ENCODE measurements around the gene COA3. TPM values are rescaled to one million over a fixed set of nuclear protein-coding genes. Genes with fewer than 3 reads are reported as not detected.
A peak's percentile ranks its signal among the peaks of the same experiment; 100 is the strongest.

COA3 gene
- total RNA-seq, 1 donor from 2014 or later, result 31.8 TPM

GRCh38 chr17:42821176-42821575 is 22.7 kb upstream of the COA3 start:
- Mint-ChIP-seq H3K4me1 (ENCODE audit: low read depth, unreplicated experiment) (peaks cover 19% of the 10 kb centered on the region), H3K36me3 (ENCODE audit: low read depth, unreplicated experiment) (peaks cover 12% of the 10 kb centered on the region), H3K9me3 (ENCODE audit: unreplicated experiment) (no peaks in the 10 kb centered on the region), H3K27me3 (ENCODE audit: low read depth, unreplicated experiment) (no peaks in the 10 kb centered on the region), H3K27ac (ENCODE audit: unreplicated experiment) (no peak overlapping the region), H3K4me3 (ENCODE audit: unreplicated experiment) (no peak overlapping the region)
- H3K36me3 ChIP-seq (ENCODE audit: insufficient read depth, low read length), result peaks cover 33% of the 10 kb centered on the region
- FAIRE-seq (no peak), DNase-seq (ENCODE audit: low read depth) (no peak)
- H3K9ac ChIP-seq (ENCODE audit: low read length), result no peak overlapping the region
- H4K20me1 ChIP-seq (ENCODE audit: insufficient read depth, low read length), result peaks cover 7% of the 10 kb centered on the region
- H3K9me3 ChIP-seq (ENCODE audit: insufficient read depth, low read depth, low read length), result no peaks in the 10 kb centered on the region
- peaks cover 20% of the 10 kb centered on the region for H3K4me1 ChIP-seq (ENCODE audit: insufficient read depth, low read length)
- no peak overlapping the region for H2AFZ ChIP-seq (ENCODE audit: low read depth, low read length)
- H3K27ac ChIP-seq (ENCODE audit: low read depth, low read length), result no peak overlapping the region
- H3K4me2 ChIP-seq (ENCODE audit: low read length), result no peak overlapping the region
- no peak for TF ChIP-seq EZH2 (IDR thresholded peaks at IDR 0.05; ENCODE audit: insufficient read depth, low read length)
- TF ChIP-seq CTCF (IDR thresholded peaks at IDR 0.05; ENCODE audit: insufficient read depth, low read depth, low read length), result no peak
- peaks cover 1% of the 10 kb centered on the region for H3K27me3 ChIP-seq (ENCODE audit: insufficient read depth, low read length)
- no peak overlapping the region for H3K4me3 ChIP-seq (ENCODE audit: insufficient read depth, low read depth, low read length)
- peaks cover 31% of the 10 kb centered on the region for H3K79me2 ChIP-seq (ENCODE audit: insufficient read depth, low read length)

- Histone ChIP-seq H2AFZ (ENCODE audit: low read depth, low read length) (no peak overlapping the region), H3K36me3 (ENCODE audit: insufficient read depth, low read length) (peaks cover 41% of the 10 kb centered on the region), H3K4me1 (ENCODE audit: insufficient read depth, low read length) (peaks cover 31% of the 10 kb centered on the region), H3K9ac (ENCODE audit: low read length) (no peak overlapping the region), H3K27ac (ENCODE audit: low read depth, low read length) (no peak overlapping the region), H4K20me1 (ENCODE audit: insufficient read depth, low read length) (peaks cover 7% of the 10 kb centered on the region), H3K27me3 (ENCODE audit: insufficient read depth, low read length) (no peaks in the 10 kb centered on the region), H3K9me3 (ENCODE audit: insufficient read depth, low read depth, low read length) (no peaks in the 10 kb centered on the region), H3K79me2 (ENCODE audit: insufficient read depth, low read length) (peaks cover 31% of the 10 kb centered on the region), H3K4me2 (ENCODE audit: low read length) (no peak overlapping the region), H3K4me3 (ENCODE audit: insufficient read depth, low read depth, low read length) (no peak overlapping the region)
- Mint-ChIP-seq H3K36me3 (ENCODE audit: low read depth, unreplicated experiment) (peaks cover 17% of the 10 kb centered on the region), H3K4me3 (ENCODE audit: unreplicated experiment) (no peak overlapping the region), H3K9me3 (ENCODE audit: unreplicated experiment) (no peaks in the 10 kb centered on the region), H3K27me3 (ENCODE audit: low read depth, unreplicated experiment) (no peaks in the 10 kb centered on the region), H3K4me1 (ENCODE audit: low read depth, unreplicated experiment) (peaks cover 23% of the 10 kb centered on the region), H3K27ac (ENCODE audit: unreplicated experiment) (peak overlapping the region; percentile 23)
- no peak for FAIRE-seq
- TF ChIP-seq EZH2 (IDR thresholded peaks at IDR 0.05; ENCODE audit: insufficient read depth, low read length) (no peak), CTCF (IDR thresholded peaks at IDR 0.05; ENCODE audit: insufficient read depth, low read depth, low read length) (peak; percentile 82)
- DNase-seq (ENCODE audit: low read depth), result no peak
Measured at GRCh38 chr17:42819939-42820535, 21.5 kb upstream of the COA3 start.

- Mint-ChIP-seq H3K4me3 (ENCODE audit: unreplicated experiment) (peak overlapping the region; percentile 18), H3K27me3 (ENCODE audit: low read depth, unreplicated experiment) (no peaks in the 10 kb centered on the region), H3K9me3 (ENCODE audit: unreplicated experiment) (no peaks in the 10 kb centered on the region), H3K27ac (ENCODE audit: unreplicated experiment) (peak overlapping the region; percentile 97), H3K36me3 (ENCODE audit: low read depth, unreplicated experiment) (peaks cover 26% of the 10 kb centered on the region), H3K4me1 (ENCODE audit: low read depth, unreplicated experiment) (peaks cover 29% of the 10 kb centered on the region)
- Histone ChIP-seq H2AFZ (ENCODE audit: low read depth, low read length) (no peak overlapping the region), H3K9me3 (ENCODE audit: insufficient read depth, low read depth, low read length) (no peaks in the 10 kb centered on the region), H3K79me2 (ENCODE audit: insufficient read depth, low read length) (peaks cover 24% of the 10 kb centered on the region), H4K20me1 (ENCODE audit: insufficient read depth, low read length) (peaks cover 7% of the 10 kb centered on the region), H3K4me1 (ENCODE audit: insufficient read depth, low read length) (peaks cover 37% of the 10 kb centered on the region), H3K27ac (ENCODE audit: low read depth, low read length) (peak overlapping the region; percentile 78), H3K4me3 (ENCODE audit: insufficient read depth, low read depth, low read length) (no peak overlapping the region), H3K27me3 (ENCODE audit: insufficient read depth, low read length) (no peaks in the 10 kb centered on the region), H3K36me3 (ENCODE audit: insufficient read depth, low read length) (peaks cover 51% of the 10 kb centered on the region), H3K4me2 (ENCODE audit: low read length) (peak overlapping the region; percentile 34), H3K9ac (ENCODE audit: low read length) (peak overlapping the region; percentile 66)
- no peak for TF ChIP-seq EZH2 (IDR thresholded peaks at IDR 0.05; ENCODE audit: insufficient read depth, low read length)
- TF ChIP-seq CTCF (IDR thresholded peaks at IDR 0.05; ENCODE audit: insufficient read depth, low read depth, low read length), result no peak
- DNase-seq (ENCODE audit: low read depth), result peak; percentile 27
- no peak for FAIRE-seq
Measured at GRCh38 chr17:42818379-42818778, 19.9 kb upstream of the COA3 start.

All from astrocyte (in vitro differentiated cells and primary cell).